GM18511 (cell line): ENCODE results near the gene PLXND1.

ENCODE experiments used
- ATAC-seq: cut with Tn5 transposase; IDR thresholded peaks from one replicate; pipeline ENCODE4 v1.9.1; 2021; ENCODE audit warnings: mild to moderate bottlenecking, moderate library complexity; ENCODE audit not compliant: unreplicated experiment

Gene PLXND1

DNA sequence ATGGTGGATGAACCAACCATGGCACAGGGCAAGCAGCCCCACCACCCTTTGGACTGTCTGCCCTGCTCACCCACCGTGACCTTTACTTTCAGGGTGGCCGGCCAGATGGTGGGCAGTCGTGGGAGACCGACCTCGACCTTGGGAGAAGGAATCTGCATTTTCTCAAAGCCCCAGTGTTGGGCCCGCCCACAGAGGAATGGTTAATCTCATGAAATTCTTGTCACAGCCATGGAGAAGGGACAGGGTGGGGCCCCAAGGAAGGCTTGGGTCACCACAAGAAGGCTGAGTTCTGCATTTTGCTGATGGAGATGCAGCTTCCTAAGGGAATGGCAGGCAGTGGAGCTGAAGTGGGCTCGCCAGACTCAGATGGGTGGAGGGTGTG is 2.9 kb downstream of the PLXND1 start:
- no peak for ATAC-seq

DNA sequence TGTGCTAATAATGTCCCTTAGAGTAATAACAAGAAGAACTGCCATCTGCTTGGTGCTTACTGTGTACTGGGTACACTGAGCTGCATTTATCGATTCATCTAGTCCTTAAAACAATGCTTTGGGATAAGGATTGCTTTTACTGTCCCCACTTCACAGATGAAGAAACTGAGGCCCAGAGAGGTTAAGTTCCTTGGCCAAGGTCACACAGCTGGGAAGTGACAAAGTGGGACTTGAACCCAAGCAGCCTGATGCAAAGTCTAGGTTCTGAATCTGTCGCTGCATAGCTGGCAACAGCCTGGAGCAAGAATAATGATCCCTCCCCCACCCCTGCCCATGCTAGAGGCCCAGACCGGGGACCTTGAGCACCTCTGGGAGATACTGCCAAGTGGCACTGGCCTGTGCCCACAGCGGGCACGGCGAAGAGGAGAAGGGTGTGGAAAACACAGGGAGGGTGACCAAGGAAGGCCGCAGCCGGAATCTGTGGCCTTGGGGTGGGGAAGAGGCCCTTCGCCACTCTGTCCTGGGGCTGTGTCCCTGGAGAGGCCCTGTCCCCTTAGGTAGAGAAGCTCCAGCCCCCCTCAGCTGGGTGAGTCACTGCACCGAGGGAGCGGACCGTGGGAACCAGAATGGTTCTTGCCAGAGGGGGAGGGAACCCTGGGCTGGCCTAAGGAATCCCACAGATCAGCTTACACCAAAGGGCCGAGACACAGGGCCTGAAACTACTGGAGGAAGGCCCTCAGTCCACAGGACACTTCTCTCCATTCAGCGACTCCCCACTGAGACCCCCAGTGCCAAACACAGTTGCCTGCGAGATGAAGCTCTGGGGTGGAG is 3.5 kb downstream of the PLXND1 start:
- ATAC-seq = no peak

DNA sequence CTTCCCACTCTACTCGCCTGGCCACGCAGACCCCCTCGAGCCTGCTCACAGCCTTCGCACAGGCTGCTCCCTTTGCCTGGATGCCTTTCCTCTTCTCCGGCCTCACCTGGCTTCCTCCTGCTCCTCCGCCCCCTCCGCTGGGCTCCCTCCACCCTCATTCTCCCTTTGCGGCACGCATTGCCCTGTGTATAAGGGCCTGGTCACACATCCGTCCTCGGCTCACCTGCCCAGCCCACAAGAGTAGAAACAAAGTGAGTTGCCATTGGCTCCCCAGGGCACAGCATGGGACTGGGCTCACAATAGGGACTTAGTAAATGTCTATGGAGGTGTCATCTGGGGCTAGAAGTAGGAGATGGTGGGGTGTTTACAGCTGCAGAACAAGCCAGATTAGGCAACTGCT is 4.2 kb downstream of the PLXND1 start:
- no peak for ATAC-seq

DNA sequence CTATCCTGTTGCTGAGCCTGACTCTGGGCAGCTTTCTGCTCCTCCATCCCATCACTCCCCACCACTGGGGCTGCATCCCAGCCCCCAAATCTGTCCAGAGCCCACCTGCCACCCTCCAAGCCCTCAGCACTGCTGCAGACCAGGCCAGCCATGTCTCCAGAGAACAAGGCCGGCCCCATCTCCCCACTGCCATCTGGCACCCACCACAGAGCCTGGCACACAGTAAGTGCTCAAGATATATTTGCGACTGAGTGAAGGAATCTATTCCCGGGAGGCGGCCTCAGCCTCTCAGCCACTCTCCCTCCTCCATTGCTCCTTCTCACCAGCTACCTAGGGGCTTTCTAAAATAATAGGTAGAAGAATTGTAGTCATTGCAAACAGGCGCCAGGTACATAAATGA is 4.8 kb downstream of the PLXND1 start:
- no peak for ATAC-seq

DNA sequence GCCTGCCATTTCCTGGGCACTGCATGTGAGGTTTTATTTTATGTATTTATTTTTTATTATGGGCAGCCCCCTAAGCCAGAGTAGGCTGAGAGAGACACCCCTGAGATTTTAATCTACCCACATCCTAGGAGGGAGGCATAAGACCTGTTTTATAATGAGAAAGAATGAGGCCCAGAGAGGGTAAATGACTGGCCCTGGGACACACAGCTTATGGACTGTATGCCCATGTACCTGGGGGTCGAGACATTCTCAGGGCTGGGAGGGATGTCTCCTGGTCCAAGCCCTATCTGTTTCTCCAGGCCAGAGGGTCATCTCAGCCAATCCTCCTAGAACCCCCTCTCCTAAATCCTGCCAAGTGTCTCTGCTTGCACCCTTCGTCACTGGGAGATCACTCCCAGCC is 6.1 kb downstream of the PLXND1 start:
- ATAC-seq = no peak

DNA sequence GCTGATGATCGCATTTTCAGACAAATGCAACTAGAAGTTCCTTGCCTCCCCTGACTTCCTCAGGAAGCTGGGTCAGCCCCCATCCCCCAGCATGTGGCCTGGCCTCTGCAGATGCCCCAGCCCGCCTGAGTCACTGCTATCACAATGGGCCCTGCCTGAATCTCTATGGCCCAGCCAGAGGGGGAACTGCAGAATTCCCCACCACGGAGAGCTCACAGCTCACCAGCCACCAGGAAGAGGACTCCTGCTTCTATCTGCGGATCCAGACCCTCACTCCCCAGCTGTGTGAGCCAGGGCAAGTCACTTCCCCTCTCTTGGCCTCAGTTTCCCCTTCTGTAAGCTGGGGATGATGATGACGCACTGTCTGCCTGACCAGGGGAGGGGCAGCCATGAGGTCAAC is 6.9 kb downstream of the PLXND1 start:
- ATAC-seq = no peak

DNA sequence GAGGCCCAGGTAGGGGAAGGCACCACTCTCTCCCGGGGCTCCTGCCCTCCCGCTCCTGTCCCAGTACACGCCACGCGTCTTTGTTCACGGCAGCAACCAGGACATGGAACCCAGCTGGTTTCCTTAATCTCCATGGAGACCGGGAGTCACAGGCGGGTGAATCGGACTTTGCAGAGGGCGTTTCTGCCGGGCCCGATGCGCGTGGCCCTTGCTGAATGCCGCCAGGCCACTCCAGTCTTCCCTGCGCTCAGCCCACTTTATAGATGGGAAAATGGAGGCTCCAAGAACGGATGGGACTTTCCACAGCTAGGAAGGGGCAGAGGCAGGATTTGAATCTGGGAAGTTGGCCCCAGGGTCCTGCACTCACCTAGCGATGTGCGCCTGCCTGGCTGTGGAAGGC is 7.4 kb downstream of the PLXND1 start:
- ATAC-seq = no peak

DNA sequence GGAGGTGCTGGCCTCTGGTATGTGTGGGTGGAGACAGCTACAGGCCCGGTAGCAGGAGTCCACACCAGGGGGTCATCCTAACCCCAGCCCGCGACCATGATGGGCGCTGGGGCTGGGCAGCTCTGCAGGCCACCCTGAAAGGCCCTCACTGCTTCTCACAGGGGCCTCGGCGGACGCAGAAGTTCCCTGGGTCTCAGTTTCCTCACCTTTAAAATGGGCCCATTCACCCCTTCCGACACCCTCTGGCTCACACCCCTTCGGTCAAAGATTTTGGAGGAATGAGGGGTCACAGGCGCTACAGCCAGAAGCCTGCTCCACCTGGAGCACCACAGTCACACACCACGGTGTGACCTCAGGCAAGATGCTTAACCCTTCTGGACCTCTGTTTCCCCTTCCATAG is 8.0 kb downstream of the PLXND1 start:
- ATAC-seq = no peak

DNA sequence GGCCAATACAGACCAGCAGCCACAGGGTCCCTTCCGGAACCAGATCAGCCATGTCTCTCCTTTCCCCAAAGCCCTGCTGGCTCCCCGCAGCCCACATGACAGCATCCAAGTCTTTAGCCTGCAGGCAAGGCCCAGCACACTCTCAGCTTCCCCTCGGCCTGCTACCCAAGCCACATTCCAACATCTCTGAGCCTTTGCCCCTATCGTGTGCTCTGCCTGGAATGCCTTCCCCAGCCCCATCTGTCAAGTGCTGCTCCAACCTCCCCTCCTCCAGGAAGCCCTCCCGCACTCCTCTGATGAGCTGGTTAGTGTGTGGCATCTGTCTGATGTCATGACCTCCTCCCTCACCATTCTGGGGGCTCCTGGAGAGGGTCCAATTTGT is 8.5 kb downstream of the PLXND1 start:
- no peak for ATAC-seq

DNA sequence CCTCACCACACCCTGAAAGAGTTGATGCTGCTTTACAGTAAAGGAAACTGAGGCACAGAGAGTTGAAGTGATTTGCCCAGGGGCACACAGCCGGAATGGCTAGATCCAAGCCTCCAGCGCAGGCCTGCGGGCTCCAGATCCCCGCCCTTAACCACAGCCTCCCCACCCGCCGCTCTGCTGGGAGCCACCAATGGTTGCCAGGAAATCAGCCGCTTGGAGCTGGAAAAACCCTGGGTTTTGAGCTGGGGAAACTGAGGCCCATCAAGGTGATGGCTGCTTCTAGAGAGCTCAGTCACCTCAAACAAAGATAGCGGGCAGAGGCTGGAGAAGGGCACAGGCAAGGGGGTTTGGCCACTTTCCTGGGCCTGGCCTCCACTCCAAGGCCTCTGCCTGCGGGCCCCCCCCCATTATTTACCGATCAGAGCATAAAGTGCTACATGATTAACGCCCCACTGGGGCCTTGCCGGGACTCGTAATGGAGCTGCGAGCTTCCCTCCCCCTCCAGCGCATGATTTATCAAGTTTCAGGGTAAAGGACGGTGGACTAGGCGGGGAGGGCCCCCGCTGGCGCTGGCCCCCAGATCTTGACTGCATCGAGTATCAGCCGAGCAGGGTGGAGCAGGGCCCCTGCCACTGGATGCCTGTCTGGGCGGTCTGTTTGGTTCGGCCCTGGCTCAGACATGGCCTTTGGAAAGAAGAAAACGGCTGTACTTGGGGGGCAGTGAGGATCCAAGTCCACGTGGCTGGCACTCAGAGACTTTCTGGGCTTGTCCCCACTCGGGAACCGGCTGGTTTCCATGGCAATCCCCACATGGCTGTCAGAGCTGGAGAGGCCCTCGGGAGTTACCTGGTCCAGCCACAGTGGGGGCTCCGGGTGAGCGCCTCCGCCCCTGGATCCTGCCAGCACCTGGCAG is 9.1 kb downstream of the PLXND1 start:
- no peak for ATAC-seq

DNA sequence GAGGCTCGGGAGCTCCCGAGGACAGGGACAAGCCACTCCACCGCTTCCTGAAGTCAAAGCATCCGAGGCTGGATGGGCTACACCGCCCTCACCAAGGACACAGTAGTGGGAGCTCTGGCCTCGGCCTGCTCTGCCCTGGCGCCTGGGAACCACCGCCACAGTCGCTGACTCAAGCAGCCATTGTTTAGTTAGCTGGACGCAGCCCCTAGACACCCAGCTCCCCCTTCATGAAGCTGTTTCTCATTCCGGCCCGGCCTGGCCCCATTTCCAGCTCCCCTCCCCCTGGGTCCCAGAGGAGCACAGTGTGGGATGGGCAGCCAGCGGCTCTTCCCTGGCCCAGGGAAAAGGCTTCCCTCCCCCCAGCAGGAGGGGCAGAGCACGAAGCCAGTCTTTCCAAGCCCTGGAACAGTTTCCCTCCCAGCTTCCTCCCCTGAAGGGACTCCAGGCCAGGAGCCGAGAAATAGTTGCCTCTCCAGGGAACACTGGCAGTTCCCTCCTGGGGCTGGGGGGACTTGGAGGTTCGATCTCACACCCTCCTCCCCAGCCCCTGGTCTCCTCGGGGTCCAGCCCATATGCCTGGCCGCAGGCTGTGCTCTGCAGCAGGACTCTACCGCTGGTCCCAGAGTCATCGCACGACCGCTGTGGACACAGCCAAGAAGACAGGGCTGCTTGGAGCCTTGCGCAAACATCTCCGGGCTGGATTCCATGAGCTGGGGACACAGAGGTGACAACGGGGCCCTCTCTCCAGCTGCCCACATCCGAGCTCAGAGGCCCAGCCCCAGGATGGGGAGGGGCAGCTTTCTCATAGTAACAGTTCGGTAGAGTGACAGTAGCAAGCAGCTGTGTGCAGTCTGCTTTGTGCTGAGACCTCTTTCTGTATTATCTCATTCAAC is 10.0 kb downstream of the PLXND1 start:
- ATAC-seq = no peak

DNA sequence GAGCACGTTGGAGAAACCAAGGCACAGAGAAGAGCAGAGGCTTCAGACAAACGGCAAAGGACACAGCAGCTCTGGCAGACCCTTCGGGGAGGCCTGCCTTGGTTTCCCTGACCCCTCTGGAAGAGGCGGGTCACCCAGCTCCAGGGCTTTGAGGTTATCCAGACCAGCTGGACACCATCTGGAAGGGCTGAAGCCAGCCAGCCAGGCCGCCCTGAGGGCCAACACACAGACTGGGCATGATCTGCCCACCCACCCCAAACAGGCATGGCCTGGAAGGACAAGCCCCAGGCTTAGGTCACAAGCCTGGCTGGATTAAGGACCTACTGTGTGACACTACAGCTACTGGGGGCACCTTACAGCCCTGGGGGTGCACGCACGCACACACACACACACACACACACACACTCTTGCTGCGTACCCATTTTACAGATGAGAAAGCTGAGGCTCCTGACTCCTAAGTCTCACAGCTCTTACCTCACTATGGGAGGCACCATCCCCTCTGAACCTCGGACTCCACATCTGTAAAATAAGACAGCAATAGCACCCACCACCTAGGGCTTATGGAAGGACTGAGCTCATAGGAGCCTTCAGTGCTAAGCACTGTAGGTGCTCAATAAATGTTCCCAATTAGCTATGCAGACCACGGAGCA is 10.8 kb downstream of the PLXND1 start:
- ATAC-seq = no peak

DNA sequence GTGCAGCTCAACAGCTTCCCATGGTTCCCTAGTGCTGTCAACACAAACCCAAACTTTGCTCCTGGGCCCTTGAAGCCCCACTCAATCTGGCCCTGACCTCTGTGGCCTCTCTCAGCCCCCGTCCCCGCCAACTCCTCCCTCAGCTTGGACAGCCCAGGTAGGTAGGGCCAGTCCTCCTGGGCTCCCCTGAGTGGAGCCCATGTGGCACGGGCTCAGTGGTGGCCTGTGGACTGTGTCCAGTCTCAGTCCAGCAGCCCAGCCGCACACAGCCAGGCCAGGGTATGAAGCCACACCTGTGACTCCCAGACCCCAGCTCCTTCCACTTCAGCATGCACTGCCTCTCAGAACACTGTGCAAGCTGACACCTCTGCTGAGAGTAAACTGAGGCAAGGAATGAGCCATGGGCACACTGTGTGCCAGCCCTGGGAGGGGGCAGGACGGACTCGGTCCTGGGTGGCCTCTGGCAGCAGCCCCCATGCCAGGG is 11.5 kb downstream of the PLXND1 start:
- no peak for ATAC-seq

DNA sequence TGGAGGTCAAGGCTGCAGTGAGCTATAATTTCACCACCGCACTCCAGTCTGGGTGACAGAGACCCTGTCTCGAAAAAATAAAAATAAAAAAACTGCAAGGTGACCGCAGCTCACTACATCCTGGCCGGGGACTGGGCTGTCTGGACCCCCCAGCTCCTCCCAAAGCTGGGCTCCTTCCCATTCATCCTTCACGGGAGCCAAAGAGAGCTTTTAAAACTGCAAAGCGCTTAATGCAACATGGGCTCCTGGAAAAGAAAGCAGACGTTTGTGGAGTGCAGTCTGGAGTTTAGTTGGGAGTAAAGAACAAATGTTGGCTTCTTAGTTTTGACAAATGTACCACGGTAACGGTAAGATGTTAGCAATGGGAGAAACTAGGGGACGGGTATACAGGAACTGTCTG is 12.1 kb downstream of the PLXND1 start:
- no peak for ATAC-seq

DNA sequence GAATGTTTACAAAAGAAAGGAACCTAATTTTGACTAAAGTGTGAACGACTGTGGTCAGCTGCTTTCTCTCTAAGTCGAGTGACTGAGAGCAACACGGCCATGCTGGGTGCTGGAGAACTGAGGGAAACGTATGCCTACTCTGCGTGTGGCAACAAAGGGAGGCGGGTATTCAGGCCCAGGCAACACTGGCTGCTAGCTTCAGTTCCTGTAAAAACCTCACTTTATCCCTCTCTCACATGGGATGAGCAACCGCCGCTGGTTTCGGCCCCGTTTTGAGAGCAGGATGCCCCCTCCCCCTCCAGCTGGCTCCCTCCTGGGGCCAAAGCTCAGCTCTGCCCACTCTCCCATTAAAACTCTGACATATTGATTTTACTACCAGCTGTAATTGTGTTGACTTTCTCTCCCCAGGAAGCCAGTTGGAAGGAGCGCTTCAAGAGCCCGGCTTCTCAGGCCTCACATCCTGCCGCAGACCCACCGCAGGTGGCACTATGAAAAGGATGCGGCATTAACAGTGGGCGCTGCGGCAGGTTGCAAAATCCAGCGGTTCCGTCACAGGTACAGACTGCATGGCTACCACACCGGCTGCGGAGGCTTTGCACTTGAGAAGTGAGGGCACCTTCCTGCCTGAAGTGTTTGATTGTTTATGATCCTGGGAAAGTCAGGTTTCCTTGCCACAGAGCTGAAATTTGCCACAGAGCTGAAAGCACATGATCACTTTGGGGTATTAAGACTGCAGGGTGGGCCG is 12.7 kb downstream of the PLXND1 start:
- ATAC-seq = no peak

DNA sequence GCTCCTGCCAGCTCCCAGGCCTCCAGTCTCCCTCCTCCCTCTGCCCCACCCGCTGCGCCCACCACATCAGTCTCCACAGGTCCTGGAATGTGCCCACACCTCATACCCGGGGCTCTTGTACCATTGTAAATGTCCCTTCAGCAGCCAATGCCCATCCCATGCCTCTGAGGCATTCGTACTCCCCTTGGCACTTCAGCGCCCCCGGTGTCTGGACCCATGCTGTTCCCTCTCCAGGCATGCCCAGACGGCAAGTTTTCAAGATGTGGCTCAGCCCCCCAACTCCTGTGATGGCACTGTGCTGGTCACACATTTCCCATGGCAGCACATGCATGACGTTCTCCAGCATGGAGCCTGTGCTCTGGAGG is 13.3 kb downstream of the PLXND1 start:
- ATAC-seq = no peak

DNA sequence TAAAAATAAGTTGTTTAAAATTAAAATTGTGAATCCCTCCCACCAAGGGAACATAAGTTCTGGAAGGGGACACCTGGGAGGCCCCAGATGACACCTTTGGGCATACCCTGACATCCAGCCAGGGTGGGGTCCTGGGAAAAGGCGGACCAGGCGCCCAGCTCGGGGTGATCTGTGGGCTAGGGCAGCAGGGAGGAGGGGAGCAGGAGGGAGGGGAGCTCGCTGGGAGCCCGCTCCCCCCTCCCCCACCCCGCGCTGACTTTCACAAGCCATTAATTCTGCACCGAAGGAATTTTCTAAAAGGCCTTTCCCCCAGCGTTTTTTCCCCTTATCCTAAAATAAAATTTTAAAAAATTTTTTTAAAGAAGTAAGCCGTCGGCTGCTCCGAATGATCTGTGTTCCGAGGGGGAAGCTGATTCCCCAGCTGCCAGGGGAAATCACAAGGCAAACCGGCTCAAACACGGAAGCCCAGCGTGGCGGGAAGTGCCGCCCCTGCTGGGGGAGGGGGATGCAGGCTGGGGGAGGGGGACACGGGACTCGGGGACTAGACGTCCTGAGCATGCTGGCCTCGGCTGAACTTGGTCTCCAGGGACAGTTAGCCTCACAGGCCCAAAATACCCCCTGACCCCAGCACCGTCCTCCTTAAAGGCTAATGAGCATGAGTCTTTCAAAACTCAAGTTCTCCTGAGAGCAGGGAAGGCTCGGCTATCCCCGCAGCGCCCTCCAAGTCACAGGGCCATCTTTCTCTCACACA is 13.9 kb downstream of the PLXND1 start:
- ATAC-seq = no peak

DNA sequence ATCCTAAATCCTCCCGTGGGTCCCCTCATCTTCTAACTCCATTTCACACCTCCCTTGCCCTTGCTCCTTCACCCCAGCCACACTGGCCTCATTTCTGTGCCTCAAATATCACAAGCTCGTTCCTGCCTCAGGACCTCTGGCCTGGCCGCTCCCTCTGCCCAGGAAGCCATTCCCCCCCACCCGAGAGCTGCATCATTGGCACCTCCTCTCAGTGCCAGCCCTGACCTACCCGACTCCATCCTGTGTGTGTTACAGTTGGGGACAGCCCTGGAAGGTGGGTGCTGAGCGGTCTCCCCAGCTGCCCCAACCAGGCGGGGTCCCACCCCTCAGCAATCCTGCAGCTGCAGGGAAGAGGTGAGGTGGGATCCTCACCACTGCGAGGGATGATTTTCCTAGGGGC is 14.5 kb downstream of the PLXND1 start:
- no peak for ATAC-seq

DNA sequence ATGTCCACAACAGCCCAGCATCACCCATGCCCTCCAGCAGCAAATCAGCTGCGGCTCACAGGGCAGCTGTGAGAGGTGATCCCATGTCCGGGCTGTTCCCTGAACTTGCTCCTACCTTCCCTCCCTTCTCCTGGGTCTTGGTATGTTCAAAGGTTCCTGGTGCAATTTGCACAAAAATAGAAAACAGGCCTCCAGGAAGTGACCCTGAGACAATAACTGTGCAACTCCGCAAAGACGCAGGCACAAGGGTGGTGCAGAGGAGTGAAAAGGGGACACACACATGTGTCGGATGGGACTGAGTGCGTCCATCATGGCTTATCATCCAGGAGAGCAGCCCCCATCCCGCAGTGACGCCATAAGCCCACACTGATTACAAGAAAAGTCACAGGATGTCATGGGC is 16.3 kb downstream of the PLXND1 start:
- ATAC-seq = no peak
